SJCRH30 (cell line): ENCODE data around the gene PALLD. TPM values are rescaled to one million over a fixed set of nuclear protein-coding genes. Genes with fewer than 3 reads are reported as not detected.

Experiments used
- DNase-seq, 2 experiments: peaks; one replicate each; pipeline ENCODE4 v3.0.0-alpha.2; 2015 to 2020
- H3K27ac ChIP-seq: fragments of 250-450 bp; sonication (Bioruptor Pico); 2 replicates; pipeline ENCODE4 v1.5.1; 2020; ENCODE audit warnings: mild to moderate bottlenecking, moderate library complexity
- H3K27me3 ChIP-seq: fragments of 250-450 bp; sonication (Bioruptor Pico); 2 replicates; pipeline ENCODE4 v1.5.1; 2020; ENCODE audit warnings: mild to moderate bottlenecking, moderate library complexity
- H3K36me3 ChIP-seq: fragments of 250-450 bp; sonication (Bioruptor Pico); 2 replicates; pipeline ENCODE4 v1.5.1; 2020; ENCODE audit warnings: mild to moderate bottlenecking, moderate library complexity
- H3K4me1 ChIP-seq: fragments of 250-450 bp; sonication (Bioruptor Pico); 2 replicates; pipeline ENCODE4 v1.5.1; 2020; ENCODE audit warnings: mild to moderate bottlenecking, moderate library complexity
- H3K4me3 ChIP-seq: fragments of 250-450 bp; sonication (Bioruptor Pico); 2 replicates; pipeline ENCODE4 v1.5.1; 2020; ENCODE audit warnings: mild to moderate bottlenecking, moderate library complexity
- H3K9me3 ChIP-seq: fragments of 250-450 bp; sonication (Bioruptor Pico); replicated peaks from 2 replicates; pipeline ENCODE4 v1.5.1; 2020; ENCODE audit warnings: mild to moderate bottlenecking, moderate library complexity
- total RNA-seq: library from RNA; depleted of rRNA; stranded (reverse); fragments of >200 nt; shearing (Covaris generic); gene quantifications from 2 replicates; pipeline ENCODE4 v1.2.3, GENCODE V29; 2014

PALLD gene
- total RNA-seq, 1 experiment from 2014 or later = 47.3 TPM

DNA sequence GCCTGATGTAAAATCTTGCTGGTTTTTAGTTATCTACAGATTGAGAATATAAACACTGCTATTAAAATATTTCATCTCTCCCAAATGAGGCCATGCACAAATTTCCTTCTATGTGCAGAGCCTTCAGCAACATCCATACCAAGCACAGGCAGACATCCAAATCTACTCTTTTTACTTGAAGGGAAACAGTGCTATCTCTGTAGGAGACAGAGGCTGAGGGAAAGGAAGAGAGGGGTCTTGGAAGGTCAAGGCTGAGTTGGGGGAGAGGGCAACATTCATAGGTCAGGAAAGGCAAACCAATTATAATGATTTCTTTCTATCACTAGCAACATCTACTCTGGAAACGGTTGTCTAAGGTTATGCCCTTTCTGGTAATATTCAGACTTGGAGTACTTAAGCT, 273.0 kb downstream of the PALLD start:
- peaks cover 3% of the 10 kb centered on the region; the same call in 1 of the 2 replicates for H3K36me3 ChIP-seq
- H3K27me3 ChIP-seq = no peaks in the 10 kb centered on the region
- H3K4me3 ChIP-seq = no peak overlapping the region
- DNase-seq = no peak
- H3K9me3 ChIP-seq = no peaks in the 10 kb centered on the region
- no peak overlapping the region for H3K27ac ChIP-seq
- H3K4me1 ChIP-seq = no peaks in the 10 kb centered on the region

DNA sequence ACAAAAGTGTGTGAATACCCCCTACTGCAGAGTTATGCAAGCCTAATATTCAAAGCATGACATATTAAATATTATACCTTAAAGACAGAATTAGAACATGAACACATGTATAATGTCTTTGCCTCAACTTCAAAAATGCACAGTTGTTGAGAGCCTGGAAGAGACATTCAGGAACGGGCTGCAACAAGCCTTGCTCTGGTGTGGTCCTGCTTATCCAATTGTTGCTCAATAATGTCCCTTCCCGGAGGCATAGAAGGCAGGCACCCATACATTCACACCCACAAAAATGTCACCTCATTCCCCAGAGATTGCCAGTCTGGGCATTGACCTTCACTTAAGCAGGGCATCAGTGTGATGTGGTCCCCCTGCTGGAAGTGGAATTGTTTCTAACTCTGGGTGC, 274.4 kb downstream of the PALLD start:
- Histone ChIP-seq H3K27ac (no peak overlapping the region), H3K36me3 (peaks cover 3% of the 10 kb centered on the region), H3K4me1 (no peaks in the 10 kb centered on the region), H3K9me3 (no peaks in the 10 kb centered on the region; the same call in 1 of the 2 replicates), H3K4me3 (no peak overlapping the region), H3K27me3 (no peaks in the 10 kb centered on the region)
- no peak for DNase-seq

DNA sequence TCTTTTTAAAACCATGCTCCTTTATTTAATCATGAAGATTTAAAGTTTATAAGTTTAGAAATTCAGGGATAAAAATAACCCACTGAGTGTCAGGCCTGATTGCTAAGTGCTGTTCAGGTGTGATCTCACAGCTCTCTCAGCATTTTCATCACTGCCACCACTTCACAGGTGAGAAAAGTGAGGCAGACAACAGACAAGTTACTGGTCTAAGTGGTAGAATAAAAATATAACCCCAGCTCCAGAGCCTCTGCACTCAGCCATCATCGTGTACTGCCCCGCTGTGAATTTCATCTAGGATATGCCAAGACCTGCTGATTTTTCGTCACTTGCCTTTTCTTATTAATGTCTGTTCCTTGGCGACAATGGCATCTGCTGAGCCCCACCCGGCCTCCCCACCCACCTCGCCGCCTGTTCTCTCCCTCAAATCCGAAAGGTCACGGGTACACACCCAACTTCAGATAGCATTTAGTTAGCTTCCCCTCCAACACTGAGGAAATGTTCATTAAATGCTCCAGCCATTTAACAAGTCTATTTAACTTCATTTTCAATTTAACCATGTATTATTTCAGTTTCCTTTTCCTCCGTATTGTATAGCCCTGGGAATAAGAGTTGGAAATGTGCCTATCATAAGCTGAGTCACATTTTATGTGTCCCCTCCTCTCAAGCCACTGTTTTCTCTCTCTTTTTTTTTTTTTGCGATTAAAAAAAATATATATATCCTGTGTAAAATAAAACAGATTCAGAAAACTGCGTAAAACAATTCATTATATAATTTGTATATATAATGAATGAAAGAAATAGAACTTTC, 276.7 kb downstream of the PALLD start:
- no peak overlapping the region for H3K27ac ChIP-seq
- H3K4me3 ChIP-seq = no peak overlapping the region
- H3K9me3 ChIP-seq = no peaks in the 10 kb centered on the region; the same call in 1 of the 2 replicates
- no peaks in the 10 kb centered on the region for H3K4me1 ChIP-seq
- H3K27me3 ChIP-seq = no peaks in the 10 kb centered on the region
- DNase-seq = no peak
- peaks cover 8% of the 10 kb centered on the region; the same call in 1 of the 2 replicates for H3K36me3 ChIP-seq

DNA sequence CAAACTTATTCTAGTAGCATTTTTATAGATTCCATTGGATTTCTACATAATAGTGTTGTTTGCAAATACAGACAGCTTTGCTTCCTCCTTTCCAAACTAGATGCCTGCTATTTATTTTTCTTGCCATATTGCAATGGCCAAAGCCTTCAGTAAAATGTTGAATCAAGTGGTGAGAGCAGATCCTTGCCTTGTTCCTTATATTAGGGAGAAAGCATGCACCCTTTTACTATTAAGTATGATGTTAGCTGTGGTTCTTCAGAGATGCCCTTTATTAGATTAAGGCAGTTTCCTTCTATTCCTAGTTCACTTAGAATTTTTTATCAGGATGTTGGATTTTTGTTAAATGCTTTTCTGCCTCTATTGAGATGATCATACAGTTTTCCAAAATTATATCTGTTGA, 279.5 kb downstream of the PALLD start:
- Histone ChIP-seq H3K27me3 (no peaks in the 10 kb centered on the region), H3K9me3 (no peaks in the 10 kb centered on the region; the same call in 1 of the 2 replicates), H3K4me3 (no peak overlapping the region), H3K27ac (no peak overlapping the region), H3K36me3 (peaks cover 9% of the 10 kb centered on the region; the same call in 1 of the 2 replicates), H3K4me1 (peaks cover 5% of the 10 kb centered on the region)
- no peak for DNase-seq

DNA sequence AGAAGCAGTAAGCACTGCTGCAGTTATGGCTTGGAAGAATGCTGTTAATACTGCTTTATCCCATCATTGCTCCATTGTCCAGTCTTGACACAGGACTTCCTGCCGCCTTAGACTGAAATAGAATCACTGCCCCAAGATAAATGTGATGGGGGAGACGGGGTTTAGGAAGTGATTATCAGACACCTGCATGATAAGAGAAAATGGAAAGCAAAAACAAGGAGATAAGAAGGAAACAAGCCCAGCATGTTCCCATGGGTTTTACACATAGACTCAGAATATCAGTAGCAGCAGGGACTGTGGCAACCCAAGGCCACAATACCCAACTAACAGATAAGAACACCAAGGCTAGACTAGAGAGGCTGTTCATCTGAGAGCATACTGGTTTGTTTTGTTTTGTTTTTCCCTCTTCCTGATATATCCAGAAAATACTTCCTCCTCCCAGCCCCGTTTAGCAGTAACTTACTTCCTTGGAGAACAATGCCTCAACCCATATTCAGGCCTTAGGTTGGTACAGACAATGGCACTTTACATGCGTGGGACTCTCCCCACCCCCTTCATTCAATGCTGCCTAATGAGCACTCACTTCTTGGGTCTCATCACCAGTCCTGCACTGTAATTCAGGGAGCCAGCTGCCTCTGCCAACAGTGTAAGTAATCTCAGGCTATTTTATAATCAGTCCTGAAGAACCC, 280.6 kb downstream of the PALLD start:
- no peak overlapping the region for H3K4me3 ChIP-seq
- DNase-seq = no peak
- H3K27ac ChIP-seq = no peak overlapping the region
- no peaks in the 10 kb centered on the region for H3K27me3 ChIP-seq
- no peaks in the 10 kb centered on the region; the same call in 1 of the 2 replicates for H3K9me3 ChIP-seq
- H3K4me1 ChIP-seq = peaks cover 16% of the 10 kb centered on the region
- peaks cover 9% of the 10 kb centered on the region; the same call in 1 of the 2 replicates for H3K36me3 ChIP-seq

DNA sequence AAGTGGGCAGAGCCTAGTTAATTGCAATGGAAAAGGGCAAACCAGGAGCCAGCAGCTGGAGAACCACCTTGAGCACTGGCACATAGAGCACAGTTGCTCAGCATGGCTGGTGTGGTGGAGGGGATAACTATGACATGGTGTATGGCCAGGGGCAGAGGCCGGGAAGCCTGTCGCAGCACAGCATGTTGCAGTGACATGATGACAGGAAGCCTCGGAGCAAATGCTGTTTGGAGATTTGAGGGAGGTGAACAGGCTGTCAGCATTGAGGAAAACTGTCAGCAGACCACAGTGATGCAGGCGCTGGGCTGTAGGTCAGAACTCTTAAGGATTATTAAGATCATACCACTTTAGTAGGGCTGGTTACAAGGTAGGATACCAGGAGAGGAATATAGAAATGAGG, 284.5 kb downstream of the PALLD start:
- peaks cover 15% of the 10 kb centered on the region for H3K36me3 ChIP-seq
- no peak overlapping the region for H3K4me3 ChIP-seq
- no peaks in the 10 kb centered on the region; the same call in 1 of the 2 replicates for H3K9me3 ChIP-seq
- no peaks in the 10 kb centered on the region for H3K27me3 ChIP-seq
- H3K4me1 ChIP-seq = peaks cover 36% of the 10 kb centered on the region
- DNase-seq = peak; percentile 33 to 54
- peak overlapping the region; percentile 62 for H3K27ac ChIP-seq

DNA sequence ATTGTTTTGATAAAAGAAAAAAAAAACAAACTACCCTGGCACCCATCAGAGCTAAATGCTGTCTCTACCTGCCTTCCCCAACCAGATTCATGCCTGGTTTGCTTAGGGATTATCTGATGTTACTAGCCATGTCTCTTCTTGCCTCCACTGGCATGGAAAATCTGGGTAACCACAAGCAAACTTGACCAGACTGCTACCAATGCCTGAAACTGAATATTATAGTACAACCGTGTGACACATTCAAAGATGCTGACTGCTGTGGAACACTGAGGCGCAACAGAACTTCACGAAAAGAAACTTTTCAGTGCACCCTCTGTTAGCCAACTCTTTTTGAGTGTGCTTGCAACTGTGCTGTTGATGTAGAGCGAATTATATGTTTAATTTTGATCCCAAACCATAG, 285.1 kb downstream of the PALLD start:
- DNase-seq = peak in 1 of 2 experiments; percentile 46
- H3K27me3 ChIP-seq = no peaks in the 10 kb centered on the region
- peak overlapping the region; percentile 62 for H3K27ac ChIP-seq

DNA sequence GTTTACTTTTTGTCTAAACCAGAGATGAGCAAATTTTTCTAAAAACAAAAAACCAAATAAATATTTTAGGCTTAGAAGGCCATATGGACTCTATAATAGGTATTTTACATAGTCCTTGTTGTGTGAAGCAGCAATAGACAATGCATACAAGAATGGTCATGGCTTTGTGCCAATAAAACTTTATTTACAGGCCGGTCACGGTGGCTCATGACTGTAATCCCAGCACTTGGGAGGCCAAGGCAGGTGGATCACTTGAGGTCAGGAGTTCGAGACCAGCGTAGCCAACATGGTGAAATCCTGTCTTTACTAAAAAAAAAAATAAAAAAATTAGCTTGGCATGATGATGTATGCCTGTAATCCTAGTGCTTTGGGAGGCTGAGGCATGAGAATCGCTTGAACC, 285.6 kb downstream of the PALLD start:
- H3K4me1 ChIP-seq = peaks cover 41% of the 10 kb centered on the region
- H3K27ac ChIP-seq = peak overlapping the region; percentile 62
- H3K4me3 ChIP-seq = no peak overlapping the region
- H3K36me3 ChIP-seq = peaks cover 13% of the 10 kb centered on the region
- no peaks in the 10 kb centered on the region for H3K9me3 ChIP-seq
- peak; percentile 57 to 72 for DNase-seq
- no peaks in the 10 kb centered on the region for H3K27me3 ChIP-seq

More for the DNA sequence above, 285.1 kb downstream of the PALLD start:
- Histone ChIP-seq H3K36me3 (peaks cover 13% of the 10 kb centered on the region), H3K4me3 (no peak overlapping the region), H3K9me3 (no peaks in the 10 kb centered on the region), H3K4me1 (peaks cover 36% of the 10 kb centered on the region)

DNA sequence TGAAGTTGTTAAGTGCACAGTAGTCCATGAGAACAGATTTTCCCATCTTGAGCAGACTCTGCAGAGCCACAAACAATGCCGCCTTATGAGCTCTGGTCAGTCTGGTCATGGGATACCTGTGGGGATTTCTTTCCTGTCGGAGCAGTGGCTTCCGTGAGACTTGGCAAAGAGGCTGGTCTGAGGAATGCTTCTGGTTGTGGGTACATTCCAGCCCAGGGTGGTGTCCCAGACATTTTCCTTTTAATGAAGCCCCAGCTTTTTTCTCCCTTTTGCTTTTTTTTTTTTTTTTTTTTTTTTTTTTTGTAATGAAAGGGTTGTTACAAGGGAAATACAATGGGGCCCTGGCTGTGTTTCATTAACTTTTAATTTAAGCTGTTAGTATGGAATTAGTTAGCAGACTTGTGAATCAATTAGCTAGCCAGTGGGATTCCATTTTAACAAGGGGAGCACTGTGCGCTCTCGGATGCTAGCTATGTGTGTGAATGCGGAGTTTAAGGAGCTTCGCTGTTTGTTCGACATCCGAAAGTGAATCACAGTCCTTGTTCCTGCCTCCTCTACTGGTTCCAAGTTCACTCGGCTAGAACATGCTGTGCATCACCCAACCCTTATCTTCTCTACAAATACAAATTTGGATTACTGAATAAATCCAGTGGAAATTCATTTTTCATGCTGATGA, 288.1 kb downstream of the PALLD start:
- Histone ChIP-seq H3K4me3 (no peak overlapping the region), H3K27me3 (no peaks in the 10 kb centered on the region), H3K36me3 (peaks cover 7% of the 10 kb centered on the region), H3K9me3 (no peaks in the 10 kb centered on the region), H3K27ac (peak overlapping the region; percentile 33), H3K4me1 (peaks cover 45% of the 10 kb centered on the region)
- DNase-seq = peak; percentile 31 to 43

DNA sequence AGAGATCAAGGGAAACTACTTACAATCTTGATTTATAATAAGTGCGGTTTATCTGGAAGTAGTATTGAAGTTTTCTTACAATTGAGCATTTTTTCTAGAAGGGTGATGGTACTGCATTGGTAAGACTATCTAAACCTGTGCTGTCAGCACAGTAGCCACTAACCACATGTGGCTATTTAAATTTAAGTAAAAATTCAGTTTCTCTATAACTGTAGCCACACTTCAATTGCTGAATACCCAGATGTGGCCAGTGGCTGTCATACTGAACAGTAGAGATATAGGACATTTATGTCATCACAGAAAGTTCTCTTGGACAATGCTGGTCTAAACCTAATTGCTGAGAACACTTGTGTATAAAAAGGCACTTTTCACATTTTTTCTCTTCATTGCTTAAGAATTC, 290.5 kb downstream of the PALLD start:
- DNase-seq = no peak
- H3K4me1 ChIP-seq = peaks cover 47% of the 10 kb centered on the region
- peak overlapping the region; percentile 91 for H3K27ac ChIP-seq
- no peaks in the 10 kb centered on the region for H3K9me3 ChIP-seq
- H3K4me3 ChIP-seq = peak overlapping the region; percentile 28
- no peaks in the 10 kb centered on the region for H3K27me3 ChIP-seq
- H3K36me3 ChIP-seq = peaks cover 7% of the 10 kb centered on the region

DNA sequence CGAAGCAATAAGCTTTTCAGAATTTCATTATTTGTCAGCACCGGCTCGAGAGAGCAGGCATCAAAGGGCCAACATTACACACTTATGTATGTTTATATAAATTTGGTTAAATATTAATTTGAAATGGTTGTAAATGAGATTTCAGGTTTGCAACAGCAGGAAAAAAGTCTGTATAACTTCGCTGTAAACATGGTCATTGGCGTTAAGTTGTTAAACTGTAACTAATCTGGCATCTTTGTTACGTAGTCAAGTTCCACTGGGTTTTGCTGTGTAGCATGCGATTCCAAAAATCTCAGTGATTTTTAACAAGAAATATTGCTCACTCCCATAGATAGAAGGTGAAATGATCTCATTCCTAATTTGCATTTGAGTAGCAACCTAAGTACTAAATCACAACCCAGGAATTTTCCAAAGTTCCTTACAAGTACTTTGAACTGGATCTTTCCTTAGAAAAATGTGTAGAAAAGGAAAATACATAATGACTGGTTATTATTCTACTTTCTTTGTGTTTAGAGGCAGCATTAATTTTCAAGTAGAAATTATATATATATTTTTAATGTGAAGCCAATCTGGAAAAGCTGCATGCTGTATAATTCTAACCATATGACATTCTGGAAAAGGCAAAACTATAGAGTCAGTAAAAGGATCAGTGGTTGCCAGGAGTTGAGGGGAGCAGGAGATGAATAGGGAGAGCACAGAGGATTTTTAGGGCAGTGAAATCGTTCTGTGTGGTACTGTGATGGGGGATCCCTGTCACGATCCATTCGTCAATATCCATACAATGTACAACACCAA, 291.1 kb downstream of the PALLD start:
- H3K27ac ChIP-seq = peak overlapping the region; percentile 91
- DNase-seq = peak in 1 of 2 experiments; percentile 47
- H3K36me3 ChIP-seq = peaks cover 7% of the 10 kb centered on the region
- peak overlapping the region; percentile 28 for H3K4me3 ChIP-seq
- peaks cover 40% of the 10 kb centered on the region for H3K4me1 ChIP-seq
- no peaks in the 10 kb centered on the region for H3K27me3 ChIP-seq
- no peaks in the 10 kb centered on the region for H3K9me3 ChIP-seq

DNA sequence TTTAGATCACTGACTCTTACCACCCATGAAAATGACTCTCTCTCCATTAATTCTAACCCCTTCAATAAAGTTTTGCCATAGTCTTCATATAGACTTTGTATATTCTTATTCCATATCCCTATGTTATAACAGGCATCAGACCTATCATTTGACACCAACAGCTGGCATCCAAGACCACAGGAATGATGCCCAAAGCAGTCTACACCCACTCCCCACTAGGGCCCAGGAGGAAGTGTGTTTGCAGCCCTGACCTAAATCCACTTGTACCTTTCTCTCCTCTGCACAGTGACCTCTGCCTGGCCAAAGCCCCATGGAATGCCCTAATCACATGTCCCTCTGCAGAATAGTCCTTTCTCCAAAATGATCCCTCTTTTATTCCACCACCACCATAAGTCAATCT, 294.0 kb downstream of the PALLD start:
- no peaks in the 10 kb centered on the region for H3K27me3 ChIP-seq
- H3K9me3 ChIP-seq = no peaks in the 10 kb centered on the region
- peak overlapping the region; percentile 14; the same call in 1 of the 2 replicates for H3K27ac ChIP-seq

DNA sequence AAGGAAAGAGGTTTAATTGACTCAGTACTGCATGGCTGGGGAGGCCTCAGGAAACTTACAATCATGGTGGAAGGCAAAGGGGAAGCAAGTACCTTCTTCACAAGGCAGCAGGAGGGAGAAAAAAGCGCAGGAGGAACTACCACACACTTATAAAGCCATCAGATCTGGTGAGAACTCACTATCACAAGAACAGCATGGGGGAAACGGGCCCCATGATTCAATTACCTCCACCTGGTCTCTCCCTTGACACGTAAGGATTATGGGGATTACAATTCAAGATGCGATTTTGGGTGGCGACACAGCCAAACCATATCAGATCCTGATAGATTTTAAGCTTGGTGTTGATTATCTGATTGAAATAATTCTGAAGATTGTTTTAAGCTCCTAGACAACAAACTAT, 294.5 kb downstream of the PALLD start:
- Histone ChIP-seq H3K27ac (peak overlapping the region; percentile 14; the same call in 1 of the 2 replicates), H3K27me3 (no peaks in the 10 kb centered on the region), H3K9me3 (no peaks in the 10 kb centered on the region), H3K4me1 (peaks cover 26% of the 10 kb centered on the region), H3K4me3 (no peak overlapping the region), H3K36me3 (no peaks in the 10 kb centered on the region; the same call in 1 of the 2 replicates)
- no peak for DNase-seq

More for the DNA sequence above, 294.0 kb downstream of the PALLD start:
- DNase-seq = peak; percentile 58 to 68
- Histone ChIP-seq H3K4me3 (no peak overlapping the region), H3K36me3 (no peaks in the 10 kb centered on the region; the same call in 1 of the 2 replicates), H3K4me1 (peaks cover 26% of the 10 kb centered on the region)

DNA sequence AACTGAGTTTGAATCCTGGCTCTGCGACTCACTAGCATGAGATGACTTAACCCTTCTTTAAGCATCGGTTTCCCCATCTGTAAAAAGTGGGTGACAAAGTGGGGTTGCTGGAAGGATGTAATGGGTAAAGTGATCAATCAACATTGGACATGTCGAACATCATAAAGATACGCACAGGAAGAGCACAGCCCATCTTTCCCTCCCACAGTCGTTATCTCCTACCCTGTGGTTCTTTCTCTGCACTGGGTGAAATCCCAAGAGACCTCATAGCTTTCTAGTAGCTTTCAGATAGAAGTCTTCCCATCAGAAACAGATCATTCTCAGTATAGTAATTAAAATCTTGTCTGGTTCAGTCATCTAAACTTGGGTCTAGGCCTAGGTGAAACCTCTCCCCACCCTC, 296.7 kb downstream of the PALLD start:
- Histone ChIP-seq H3K27ac (no peak overlapping the region), H3K4me1 (peaks cover 33% of the 10 kb centered on the region), H3K36me3 (no peaks in the 10 kb centered on the region; the same call in 1 of the 2 replicates), H3K9me3 (no peaks in the 10 kb centered on the region), H3K27me3 (no peaks in the 10 kb centered on the region), H3K4me3 (no peak overlapping the region)
- no peak for DNase-seq
